Measurements from ENCODE around the gene CES2. TPM values are rescaled to one million over a fixed set of nuclear protein-coding genes. Genes with fewer than 3 reads are reported as not detected.
"Not testable (repeated sequence)": the region's sequence is repeated elsewhere in the genome, so short reads cannot be mapped to it uniquely, and the experiment has no call there.

The CES2 gene
- total RNA-seq, 1 donor from 2014 or later = 24.6 TPM

DNA sequence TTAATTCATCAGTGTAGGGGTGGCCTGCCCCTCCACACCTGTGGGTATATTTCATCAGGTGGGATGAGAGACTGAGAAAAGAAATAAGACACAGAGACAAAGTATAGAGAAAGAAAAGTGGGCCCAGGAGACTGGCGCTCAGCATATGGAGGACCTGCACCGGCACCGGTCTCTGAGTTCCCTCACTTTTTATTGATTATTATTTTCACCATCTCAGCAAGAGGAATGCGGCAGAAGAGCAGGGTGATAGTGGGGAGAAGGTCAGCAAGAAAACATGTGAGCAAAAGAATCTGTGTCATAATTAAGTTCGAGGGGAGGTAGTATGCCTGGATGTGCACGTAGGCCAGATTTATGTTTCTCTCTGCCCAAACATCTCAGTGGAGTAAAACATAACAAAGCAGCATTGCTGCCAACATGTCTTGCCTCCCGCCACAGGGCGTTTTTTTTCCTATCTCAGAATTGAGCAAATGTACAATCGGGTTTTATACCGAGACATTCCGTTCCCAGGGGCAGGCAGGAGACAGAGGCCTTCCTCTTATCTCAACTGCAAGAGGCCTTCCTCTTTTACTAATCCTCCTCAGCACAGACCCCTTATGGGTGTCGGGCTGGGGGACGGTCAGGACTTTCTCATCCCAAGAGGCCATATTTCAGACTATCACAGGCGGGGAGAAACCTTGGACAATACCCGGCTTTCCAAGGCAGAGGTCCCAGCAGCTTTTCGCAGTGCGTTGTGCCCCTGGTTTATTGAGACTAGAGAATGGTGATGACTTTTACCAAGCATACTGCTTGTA lies 20.2 kb downstream of the CES2 start:
- not testable (repeated sequence) for DNase-seq

DNA sequence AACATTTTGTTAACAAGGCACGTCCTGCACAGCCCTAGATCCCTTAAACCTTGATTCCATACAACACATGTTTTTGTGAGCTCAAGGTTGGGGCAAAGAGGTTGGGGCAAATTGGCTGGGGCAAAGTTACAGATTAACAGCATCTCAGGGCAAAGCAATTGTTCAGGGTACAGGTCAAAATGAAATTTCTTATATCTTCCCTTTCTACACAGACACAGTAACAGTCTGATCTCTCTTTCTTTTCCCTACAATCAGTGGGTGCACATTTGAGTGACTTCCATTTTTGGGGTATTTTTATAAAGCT lies 20.8 kb downstream of the CES2 start:
- DNase-seq = not testable (repeated sequence)

DNA sequence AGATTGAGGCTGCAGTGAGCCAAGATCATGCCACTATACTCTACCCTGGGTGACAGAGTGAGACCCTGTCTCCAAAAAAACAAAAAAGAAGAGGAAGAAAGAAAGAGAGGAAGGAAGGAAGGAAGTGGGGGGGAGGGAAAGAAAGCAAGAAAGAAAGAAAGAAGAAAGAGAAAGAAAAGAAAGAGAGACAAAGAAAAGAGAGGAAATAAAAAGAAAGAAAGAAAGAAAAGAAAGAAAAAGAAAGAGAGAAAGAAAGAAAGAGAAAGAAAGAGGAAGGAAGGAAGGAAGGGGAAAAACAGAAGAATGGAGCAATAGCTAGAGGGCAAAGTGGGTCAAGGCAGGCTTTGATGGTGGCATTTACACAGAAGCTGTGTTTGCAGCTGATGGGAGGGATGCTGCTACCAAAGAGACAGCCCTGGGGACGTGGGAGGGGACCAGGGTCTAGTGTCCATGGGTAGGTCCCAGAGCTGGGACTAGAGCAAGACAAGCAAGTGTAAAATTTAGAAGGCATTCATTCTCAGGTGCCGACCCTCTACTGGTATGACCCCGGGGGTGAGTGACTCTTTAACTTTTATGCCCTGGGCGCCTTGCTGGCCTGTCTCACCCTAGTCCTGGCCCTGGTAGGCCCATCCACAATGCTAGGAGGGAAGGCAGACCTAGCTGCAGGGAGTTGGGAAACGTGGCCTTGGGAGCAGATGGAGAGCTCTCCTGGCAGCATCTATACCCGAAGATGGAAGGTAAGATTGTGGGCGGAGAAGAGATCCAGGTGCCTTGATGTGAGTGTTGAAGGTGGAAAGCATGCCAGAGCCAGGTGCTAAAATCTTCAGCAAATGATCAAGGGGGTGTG lies 23.8 kb downstream of the CES2 start:
- no peak for DNase-seq

DNA sequence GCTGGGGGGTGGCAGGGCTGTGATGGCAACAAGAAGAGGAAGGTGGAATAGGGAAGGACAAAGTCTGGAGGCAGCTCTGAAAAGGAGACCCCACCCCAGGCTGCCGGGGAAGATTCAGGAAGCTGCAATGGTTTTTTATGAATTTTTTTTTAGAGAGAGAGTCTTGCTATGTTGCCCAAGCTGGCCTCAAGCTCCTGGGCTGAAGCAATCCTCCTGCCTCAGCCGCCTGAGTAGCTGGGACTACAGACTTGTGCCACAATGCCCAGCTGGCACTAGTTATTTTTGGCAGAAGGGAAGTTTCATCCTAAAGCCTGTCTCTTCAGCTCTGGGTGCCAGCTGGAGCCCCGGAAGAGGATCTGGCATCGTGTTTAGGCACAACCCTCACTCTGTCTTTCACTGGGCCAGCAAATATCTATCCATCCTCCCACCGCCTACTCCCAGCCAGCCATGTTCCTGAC lies 24.4 kb downstream of the CES2 start:
- peak; percentile 44 for DNase-seq

DNA sequence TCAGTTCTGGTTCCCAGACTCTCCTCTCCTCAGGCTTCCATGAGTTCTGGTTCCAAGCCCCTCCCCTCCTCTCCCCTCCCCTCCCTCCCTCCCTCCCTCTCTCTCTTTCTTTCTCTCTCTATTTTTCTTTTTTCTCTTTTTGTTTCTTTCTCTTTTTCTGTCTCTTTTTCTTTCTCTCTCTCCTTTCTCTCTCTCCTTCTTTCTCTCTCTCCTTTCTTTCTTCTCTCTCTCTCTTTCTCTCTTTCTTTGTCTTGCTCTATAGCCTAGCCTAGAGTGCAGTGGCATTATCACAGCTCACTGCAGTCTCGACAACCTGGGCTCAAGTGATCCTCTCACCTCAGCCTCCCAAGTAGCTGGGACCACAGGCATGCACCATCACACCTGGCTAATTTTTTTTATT lies 25.0 kb downstream of the CES2 start:
- no peak for DNase-seq

DNA sequence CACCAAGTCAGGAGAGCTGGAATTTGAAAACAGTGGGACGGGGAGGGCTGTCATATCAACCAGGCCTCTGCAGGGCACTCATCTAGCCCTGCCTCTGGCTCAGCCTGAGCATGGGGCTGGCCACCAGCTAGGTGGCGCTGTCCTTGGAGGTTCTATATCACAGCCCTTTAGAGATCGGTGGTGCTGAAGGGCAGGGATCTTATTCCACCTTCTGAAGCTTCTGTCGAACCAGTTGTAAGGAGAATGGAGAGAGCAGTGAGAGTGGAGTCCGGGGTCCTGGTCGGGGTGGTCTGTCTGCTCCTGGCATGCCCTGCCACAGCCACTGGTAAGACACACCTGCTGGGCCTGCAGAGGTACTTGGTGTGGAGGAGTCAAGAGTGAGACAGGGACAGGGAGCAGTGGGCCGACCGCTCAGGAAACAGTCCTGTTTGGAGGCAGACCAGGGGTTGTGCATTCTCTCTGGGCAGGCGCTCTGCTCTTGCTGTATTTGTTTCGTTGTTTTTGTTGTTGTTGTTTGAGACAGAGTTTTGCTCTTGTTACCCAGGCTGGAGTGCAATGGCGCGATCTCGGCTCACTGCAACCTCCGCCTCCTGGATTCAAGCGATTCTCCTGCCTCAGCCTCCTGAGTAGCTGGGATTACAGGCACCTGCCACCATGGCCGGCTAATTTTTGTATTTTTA lies 25.9 kb downstream of the CES2 start, which contains the start of gene CES3:
Gene CES3 (plus strand): TSS at position 202 of the 680 bp plus-strand sequence. CDS start 42 bp downstream, at position 244.
- no peak for DNase-seq

DNA sequence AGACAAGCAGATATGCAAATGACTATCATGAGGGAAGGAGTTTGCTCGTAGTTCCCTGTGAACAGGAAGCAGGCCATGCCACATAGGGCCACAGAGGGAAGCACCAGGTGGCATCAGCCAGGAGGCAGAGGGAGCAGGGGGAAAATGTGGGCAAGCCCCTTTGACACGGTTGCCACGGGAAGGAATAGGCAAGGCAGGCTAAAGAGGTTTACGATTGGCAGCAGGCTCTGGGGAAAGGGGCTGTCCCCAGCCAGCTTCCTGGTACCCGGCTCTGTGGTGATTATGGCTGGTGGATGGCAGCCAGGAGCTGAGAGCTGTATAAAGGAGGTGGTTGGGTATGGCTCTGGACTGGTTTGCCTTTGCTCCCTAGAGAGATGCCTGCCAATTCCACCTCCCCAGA lies 26.6 kb downstream of the CES2 start:
- DNase-seq = no peak

DNA sequence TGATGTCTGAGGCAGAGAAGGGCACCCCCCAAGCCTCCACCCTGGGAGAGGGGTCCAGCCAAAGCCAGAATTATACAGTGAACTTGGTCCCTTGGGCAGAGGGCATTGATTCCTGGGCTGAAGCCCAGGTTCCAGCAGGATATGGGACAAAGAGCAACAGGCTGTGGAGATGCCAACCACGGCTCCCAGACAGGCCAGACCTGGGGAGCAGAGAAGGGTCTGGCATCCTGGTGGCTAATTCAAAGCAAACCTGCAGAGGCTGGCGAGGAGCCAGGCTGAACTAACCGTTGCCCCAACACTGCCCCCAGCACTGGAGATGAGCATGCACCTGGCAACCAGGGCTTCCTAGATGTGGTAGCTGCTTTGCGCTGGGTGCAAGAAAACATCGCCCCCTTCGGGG lies 28.7 kb downstream of the CES2 start:
- no peak for DNase-seq

DNA sequence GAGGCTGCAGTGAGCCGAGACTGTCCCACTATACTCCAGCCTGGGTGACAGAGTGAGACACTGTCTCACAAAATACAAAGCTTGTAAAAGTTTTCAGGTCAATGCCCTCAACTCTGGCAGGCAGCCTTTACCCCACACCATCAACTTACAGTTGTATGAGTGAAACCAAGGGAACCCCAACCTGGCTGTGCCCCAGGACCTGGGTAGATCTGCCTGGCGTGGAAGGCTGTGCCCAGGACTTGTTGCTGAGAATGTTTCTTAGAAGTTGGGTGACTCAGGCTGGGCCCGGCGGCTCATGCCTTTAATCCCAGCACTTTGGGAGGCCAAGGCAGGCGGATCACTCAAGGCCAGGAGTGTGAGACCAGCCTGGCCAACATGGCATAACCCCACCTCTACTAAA lies 33.5 kb downstream of the CES2 start:
- DNase-seq = no peak

DNA sequence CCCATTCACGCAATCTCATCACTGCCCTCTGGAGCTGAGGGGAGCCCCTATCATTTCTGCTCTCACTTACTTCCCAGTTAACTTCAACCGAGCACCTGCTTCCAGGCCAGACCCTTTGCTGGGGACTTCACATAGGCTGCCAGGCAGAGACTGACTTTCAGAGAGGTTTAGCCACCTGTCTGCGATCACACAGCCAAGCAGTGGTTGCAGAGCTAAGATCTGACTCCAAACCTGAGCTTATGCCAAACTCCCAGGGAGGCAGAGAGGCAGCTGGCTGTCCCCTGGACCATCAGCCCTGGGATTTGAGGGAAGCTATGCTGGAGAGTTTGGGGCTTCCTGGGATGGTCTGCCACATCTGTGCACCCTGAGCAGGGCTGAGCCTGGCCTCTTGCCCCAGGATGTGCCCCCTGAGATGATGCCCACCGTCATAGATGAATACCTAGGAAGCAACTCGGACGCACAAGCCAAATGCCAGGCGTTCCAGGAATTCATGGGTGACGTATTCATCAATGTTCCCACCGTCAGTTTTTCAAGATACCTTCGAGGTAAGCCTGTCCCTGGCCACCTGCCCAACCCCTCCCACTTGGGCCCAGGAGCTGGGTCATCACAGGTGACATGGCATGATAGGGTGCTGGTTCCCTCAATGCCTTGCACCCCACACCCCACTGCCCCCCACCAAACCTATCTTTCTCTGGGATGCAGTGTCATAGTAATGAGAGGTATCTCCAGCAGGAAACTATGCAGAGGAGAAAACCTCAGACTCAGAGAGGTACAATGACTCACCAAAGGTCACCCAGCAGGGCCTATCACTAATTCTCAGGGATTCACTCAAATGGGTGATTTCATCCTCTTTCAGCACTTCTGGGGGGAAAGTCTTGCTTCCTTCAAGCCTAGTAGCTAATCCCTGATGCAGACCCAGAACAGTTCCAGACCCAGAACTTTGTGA lies 35.7 kb downstream of the CES2 start:
- no peak for DNase-seq

DNA sequence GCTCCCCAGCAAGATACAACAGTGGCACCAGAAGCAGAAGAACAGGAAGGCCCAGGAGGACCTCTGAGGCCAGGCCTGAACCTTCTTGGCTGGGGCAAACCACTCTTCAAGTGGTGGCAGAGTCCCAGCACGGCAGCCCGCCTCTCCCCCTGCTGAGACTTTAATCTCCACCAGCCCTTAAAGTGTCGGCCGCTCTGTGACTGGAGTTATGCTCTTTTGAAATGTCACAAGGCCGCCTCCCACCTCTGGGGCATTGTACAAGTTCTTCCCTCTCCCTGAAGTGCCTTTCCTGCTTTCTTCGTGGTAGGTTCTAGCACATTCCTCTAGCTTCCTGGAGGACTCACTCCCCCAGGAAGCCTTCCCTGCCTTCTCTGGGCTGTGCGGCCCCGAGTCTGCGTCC lies 37.7 kb downstream of the CES2 start:
- no peak for DNase-seq

DNA sequence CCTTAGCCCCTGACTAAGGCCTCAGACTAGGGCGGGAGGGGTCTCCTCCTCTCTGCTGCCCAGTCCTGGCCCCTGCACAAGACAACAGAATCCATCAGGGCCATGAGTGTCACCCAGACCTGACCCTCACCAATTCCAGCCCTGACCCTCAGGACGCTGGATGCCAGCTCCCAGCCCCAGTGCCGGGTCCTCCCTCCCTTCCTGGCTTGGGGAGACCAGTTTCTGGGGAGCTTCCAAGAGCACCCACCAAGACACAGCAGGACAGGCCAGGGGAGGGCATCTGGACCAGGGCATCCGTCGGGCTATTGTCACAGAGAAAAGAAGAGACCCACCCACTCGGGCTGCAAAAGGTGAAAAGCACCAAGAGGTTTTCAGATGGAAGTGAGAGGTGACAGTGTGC lies 38.4 kb downstream of the CES2 start:
- DNase-seq = no peak

DNA sequence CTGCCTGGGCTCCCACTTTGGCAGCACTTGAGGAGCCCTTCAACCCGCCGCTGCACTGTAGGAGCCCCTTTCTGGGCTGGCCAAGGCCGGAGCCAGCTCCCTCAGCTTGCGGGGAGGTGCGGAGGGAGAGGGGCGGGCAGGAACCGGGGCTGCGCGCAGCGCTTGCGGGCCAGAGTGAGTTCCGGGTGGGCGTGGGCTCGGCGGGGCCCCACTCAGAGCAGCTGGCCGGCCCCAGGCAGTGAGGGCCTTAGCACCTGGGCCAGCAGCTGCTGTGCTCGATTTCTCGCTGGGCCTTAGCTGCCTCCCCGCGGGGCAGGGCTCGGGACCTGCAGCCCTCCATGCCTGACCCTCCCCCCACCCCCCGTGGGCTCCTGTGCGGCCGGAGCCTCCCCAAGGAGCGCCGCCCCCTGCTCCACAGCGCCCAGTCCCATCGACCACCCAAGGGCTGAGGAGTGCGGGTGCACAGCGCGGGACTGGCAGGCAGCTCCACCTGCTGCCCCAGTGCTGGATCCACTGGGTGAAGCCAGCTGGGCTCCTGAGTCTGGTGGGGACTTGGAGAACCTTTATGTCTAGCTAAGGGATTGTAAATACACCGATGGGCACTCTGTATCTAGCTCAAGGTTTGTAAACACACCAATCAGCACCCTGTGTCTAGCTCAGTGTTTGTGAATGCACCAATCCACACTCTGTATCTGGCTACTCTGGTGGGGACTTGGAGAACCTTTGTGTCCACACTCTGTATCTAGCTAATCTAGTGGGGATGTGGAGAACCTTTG lies 39.0 kb downstream of the CES2 start:
- DNase-seq = not testable (repeated sequence)

DNA sequence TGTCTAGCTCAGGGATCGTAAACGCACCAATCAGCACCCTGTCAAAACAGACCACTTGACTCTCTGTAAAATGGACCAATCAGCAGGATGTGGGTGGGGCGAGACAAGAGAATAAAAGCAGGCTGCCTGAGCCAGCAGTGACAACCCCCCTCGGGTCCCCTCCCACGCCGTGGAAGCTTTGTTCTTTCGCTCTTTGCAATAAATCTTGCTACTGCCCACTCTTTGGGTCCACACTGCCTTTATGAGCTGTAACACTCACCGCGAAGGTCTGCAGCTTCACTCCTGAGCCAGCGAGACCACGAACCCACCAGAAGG lies 39.6 kb downstream of the CES2 start:
- not testable (repeated sequence) for DNase-seq

DNA sequence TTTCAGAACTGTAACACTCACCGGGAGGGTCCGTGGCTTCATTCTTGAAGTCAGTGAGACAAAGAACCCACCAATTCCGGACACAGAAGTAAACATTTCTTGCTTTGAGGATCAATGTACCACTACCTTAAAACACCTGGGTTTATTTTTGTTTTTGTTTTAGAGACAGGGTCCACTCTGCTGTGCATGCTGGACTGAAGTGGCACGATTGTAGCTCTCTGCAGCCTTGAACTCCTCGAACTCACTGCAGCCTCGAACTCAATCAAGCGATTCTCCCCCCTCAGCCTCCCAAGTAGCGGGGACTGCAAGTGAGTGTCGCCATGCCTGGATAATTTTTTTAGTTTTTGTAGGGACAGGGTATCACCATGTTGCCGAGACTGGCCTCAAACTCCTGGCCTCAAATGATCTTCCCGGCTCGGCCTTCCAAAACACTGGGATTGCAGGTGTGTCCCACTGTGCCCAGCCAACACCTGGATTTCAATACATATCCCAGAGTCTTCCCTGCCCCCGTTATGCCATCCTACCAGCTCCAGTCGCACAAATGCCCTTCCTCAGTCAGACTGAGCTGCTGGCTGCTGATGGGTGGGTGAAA lies 40.1 kb downstream of the CES2 start:
- DNase-seq = no peak

DNA sequence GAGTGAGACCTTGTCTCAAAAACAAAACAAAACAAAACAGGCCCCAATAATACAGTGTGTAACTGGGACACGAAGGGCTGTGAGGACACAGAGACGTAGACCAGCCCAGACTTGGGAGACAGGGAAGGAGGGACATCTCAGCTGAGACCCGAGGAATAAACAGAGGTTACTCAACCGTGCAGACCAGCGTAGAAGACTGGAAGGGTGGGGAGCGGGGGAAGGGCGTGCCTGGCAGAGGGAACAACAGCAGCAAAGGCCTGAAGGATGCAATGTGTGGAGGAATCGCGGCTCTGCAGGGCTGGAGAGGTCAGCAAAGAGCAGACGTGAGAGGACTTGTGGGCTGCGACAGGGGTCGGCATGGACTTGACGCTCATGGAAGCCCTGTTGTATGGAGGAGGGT lies 41.4 kb downstream of the CES2 start:
- DNase-seq = no peak

DNA sequence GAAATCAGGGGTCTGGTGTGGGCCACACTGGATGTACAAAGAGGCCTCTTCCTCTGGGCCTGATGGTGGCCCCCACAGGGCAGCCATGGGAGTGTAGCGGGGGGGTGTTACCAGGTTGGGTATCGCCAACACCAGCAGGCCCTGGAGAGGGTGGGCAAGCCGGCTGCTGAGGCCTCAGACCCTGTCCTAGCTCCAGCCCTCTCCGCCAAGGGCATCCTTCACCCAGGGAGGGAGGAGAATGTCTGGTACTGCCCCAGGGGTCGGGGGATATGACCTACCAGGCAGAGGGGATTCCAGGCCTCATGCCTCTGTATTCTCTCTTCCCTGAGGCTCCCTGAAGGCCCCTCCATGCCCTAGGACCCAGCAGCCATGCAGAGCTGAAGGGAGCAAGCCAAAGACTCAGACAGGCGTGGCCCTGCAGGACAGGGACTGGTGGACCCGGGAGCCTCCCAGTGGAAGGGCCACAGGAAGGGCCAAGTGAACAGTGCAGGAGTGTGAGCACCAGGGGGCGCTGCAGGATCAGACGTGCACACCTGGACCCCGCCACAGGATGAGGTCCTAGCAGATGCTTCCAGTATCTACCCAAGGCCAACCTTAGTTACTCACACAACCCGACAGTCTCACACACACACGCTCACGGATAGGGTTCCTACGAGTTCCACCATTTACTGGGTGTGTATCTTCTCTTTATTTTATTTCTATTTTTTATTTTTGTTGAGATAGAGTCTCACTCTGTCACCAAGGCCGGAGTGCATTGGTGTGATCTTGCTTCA lies 42.2 kb downstream of the CES2 start:
- DNase-seq = peak; percentile 70

DNA sequence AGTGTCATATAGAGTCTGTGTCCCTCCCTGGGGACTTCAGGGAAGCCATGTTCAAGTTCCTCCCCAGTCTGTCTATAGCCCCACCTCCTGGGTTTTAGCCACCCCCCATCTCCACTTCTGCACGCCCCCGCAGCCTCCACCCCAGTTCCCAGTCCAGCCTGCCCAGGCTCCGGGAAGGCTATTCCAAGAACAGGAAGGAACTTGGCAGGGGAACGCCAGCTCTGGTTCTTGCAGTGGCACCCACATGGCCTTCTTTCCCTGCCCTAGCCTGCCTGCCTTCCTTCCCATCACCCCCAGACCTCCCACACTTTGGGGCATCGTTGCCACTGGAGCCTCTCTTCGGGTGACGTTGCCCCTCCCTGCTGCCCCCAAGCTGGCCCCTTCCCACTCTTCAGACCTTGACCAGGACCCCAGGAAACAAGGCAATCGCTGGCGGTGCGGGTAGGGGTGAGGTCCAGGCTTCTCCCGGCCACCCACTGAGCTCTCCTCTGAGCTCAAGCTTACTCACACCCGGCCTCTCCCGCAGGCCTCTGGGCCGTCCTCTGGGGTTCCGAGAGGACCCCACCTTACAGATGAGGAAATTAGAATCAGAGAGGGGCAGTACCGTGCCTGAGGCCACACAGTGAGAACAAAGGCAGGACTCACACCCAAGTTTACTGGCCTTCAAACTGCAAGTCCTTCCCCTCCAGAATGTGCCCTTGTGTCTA lies 43.8 kb downstream of the CES2 start:
- no peak for DNase-seq

DNA sequence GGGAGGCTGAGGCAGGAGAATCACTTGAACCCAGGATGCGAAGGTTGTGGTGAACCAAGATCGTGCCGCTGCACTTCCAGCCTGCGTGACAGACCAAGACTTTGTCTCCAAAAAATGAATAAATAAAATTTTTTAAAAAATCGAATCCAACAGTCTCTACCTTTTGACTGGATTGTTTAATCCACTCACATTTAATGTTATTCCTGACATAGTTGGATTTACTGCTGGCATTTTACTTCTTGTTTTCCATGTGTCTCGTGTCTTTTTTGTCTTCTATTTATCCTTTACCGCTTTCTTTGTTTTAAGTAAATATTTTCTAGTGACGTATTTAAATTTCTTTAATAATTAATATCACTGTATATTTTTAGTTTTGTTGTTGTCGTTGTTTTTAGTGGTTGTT lies 47.7 kb downstream of the CES2 start:
- DNase-seq = no peak
